Transverse colon (tissue), 4 donors: ENCODE results near the gene MCTP2. TPM values are rescaled to one million over a fixed set of nuclear protein-coding genes. Genes with fewer than 3 reads are reported as not detected.

Source experiments
- DNase-seq: peaks from one replicate; pipeline ENCODE4 v3.0.0-alpha.2; 2019
- H3K27ac ChIP-seq, 4 donors: fragments of 200-600 bp; sonication (generic); 2 replicates each; pipeline ENCODE4 v1.5.1; 2016 to 2018; ENCODE audit warnings: inconsistent platforms in 4 of 4
- H3K27me3 ChIP-seq: fragments of 200-600 bp; sonication (generic); 2 replicates; pipeline ENCODE4 v1.5.1; 2017; ENCODE audit warnings: inconsistent platforms
- H3K36me3 ChIP-seq, 4 donors: fragments of 200-600 bp; sonication (generic); 2 replicates each; pipeline ENCODE4 v1.5.1; 2017 to 2019; ENCODE audit warnings: inconsistent platforms in 4 of 4
- H3K4me1 ChIP-seq, 4 donors: fragments of 200-600 bp; sonication (generic); 2 replicates each; pipeline ENCODE4 v1.5.1; 2017 to 2020; ENCODE audit warnings: inconsistent platforms in 4 of 4
- H3K4me3 ChIP-seq, 4 donors: fragments of 200-600 bp; sonication (generic); 1 replicate in 1 of 4; 2 replicates in 3 of 4; pipeline versions ENCODE4 v1.5.1 to v1.6.1; 2017 to 2019; ENCODE audit warnings: inconsistent platforms in 4 of 4
- H3K9me3 ChIP-seq, 2 donors: fragments of 200-600 bp; sonication (generic); 2 replicates each; pipeline ENCODE4 v1.5.1; 2017 to 2019; ENCODE audit warnings: inconsistent platforms in 2 of 2
- EP300 ChIP-seq: sonication (generic); formaldehyde crosslinking; IDR thresholded peaks from one replicate; pipeline ENCODE4 v1.6.1; 2017; ENCODE audit warnings: antibody characterized with exemption, low read depth
- POLR2A ChIP-seq: fragments of 450-650 bp; IDR thresholded peaks from one replicate; pipeline ENCODE4 v1.6.1; 2016; ENCODE audit warnings: antibody characterized with exemption, mild to moderate bottlenecking, moderate library complexity
- POLR2AphosphoS5 ChIP-seq, 3 donors: sonication (generic); formaldehyde crosslinking; IDR thresholded peaks; one replicate each; pipeline ENCODE4 v1.6.1; 2016; ENCODE audit warnings: antibody characterized with exemption in 3 of 3
- WGBS, 2 donors: methylation state at CpG; one replicate each; pipeline ENCODE4 v1.1.5; 2018; ENCODE audit warnings: low coverage in 1 of 2; 5-methylcytosine and 5-hydroxymethylcytosine counted together
- in situ Hi-C, 4 donors: fragments of 200-750 bp; cut with MboI; loops; one replicate each; pipeline versions ENCODE4 v1.15.0 to v1.15.1; 2017; ENCODE audit warnings: low sequenced_read_pairs in 3 of 4, low pct_ligation_motif_present in 1 of 4, low pct_unique_long_range_greater_than_20kb in 1 of 4
- intact Hi-C: fragments of 100-400 bp; cut with DNase I; formaldehyde crosslinking; loops from one replicate; pipeline ENCODE4 v1.15.1; 2023; ENCODE audit warnings: low total_unique reads
- total RNA-seq, 4 donors: library from RNA; depleted of rRNA; stranded (reverse); fragments of >200 nt; gene quantifications; one replicate each; pipeline ENCODE4 v1.1.0, GENCODE V29; 2016
- TF ChIP-seq, protein P1 (sequence below), 5 experiments: fragments of 200-600 bp in 3 of 5; fragments of 450-650 bp in 2 of 5; sonication (generic) in 3 of 5; IDR thresholded peaks; 1 replicate in 2 of 5; 2 replicates in 3 of 5; pipeline ENCODE4 v1.5.1; 2016 to 2017; ENCODE audit warnings: antibody characterized with exemption in 5 of 5, inconsistent platforms in 3 of 5, mild to moderate bottlenecking in 2 of 5, moderate library complexity in 1 of 5

The MCTP2 gene
- total RNA-seq, 4 donors from 2014 or later, result 108 to 409 (median 144) TPM

DNA sequence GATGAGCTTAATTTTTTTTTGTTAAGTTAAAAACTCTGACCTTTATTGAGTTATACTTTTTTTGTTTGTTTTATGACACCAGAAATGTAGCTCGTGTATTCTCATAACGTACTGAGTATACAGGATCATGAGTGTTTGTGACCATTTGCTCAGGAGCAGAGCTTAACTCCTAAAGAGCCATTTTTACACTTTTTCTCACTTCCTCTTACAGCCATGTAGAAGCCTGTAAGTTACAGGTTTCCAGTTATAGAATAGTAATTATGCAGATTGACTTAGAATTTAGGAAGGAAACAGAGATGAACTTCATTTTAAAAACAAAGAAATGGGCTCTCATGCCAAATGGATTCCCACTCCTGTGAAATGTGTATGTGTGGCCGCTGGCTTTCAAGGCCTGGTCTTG is 151.7 kb downstream of the MCTP2 start:
- H3K27ac ChIP-seq, result no peak overlapping the region
- in situ Hi-C loops, result no loop called here

DNA sequence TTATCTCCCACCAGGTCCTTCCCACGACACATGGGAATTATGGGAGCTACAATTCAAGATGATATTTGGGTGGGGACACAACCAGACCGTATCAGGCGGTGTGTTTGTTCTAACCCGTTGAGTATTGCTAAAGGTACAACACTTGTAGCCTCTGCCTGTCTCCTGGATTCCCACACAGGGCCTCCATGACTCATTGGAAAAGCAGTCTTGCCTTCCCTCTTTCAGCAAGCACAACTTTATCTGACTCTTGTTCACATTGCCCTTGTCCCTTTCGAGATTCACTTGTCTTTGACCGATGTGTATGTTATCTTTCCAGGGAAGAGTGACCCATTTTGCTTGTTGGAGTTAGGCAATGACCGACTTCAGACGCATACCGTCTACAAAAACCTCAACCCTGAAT is 152.3 kb downstream of the MCTP2 start:
- in situ Hi-C loops (no loop called here), intact Hi-C loops (no loop called here)
- Histone ChIP-seq H3K4me1 (peaks cover 0 to 4% (median 0%) of the 10 kb centered on the region in 4 donors), H3K4me3 (no peak overlapping the region), H3K9me3 (no peaks in the 10 kb centered on the region), H3K36me3 (peaks cover 0 to 14% (median 5%) of the 10 kb centered on the region in 4 donors), H3K27ac (no peak overlapping the region), H3K27me3 (no peaks in the 10 kb centered on the region)
- WGBS, 2 donors, result 96 to 98% methylated on average over 8 to 9 of the region's 9 CpGs
- no peak for DNase-seq
- TF ChIP-seq POLR2A, result no peak
- TF ChIP-seq EP300, result no peak
- no peak for TF ChIP-seq POLR2AphosphoS5 (IDR thresholded peaks at IDR 0.05)
- TF ChIP-seq, protein P1, sequence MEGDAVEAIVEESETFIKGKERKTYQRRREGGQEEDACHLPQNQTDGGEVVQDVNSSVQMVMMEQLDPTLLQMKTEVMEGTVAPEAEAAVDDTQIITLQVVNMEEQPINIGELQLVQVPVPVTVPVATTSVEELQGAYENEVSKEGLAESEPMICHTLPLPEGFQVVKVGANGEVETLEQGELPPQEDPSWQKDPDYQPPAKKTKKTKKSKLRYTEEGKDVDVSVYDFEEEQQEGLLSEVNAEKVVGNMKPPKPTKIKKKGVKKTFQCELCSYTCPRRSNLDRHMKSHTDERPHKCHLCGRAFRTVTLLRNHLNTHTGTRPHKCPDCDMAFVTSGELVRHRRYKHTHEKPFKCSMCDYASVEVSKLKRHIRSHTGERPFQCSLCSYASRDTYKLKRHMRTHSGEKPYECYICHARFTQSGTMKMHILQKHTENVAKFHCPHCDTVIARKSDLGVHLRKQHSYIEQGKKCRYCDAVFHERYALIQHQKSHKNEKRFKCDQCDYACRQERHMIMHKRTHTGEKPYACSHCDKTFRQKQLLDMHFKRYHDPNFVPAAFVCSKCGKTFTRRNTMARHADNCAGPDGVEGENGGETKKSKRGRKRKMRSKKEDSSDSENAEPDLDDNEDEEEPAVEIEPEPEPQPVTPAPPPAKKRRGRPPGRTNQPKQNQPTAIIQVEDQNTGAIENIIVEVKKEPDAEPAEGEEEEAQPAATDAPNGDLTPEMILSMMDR (IDR thresholded peaks at IDR 0.05), result no peak

More for the DNA sequence above, 151.7 kb downstream of the MCTP2 start:
- Histone ChIP-seq H3K27me3 (no peaks in the 10 kb centered on the region), H3K4me3 (no peak overlapping the region), H3K36me3 (peaks cover 0 to 14% (median 5%) of the 10 kb centered on the region in 4 donors), H3K9me3 (no peaks in the 10 kb centered on the region), H3K4me1 (peaks cover 0 to 4% (median 0%) of the 10 kb centered on the region in 4 donors)
- intact Hi-C loops, result no loop called here
- no peak for DNase-seq
- WGBS, 2 donors, result 77 to 82% methylated on average over 3 of the region's 3 CpGs
- TF ChIP-seq EP300 (no peak), POLR2A (no peak), POLR2AphosphoS5 (IDR thresholded peaks at IDR 0.05) (no peak)
- TF ChIP-seq, protein P1 (IDR thresholded peaks at IDR 0.05), result no peak

DNA sequence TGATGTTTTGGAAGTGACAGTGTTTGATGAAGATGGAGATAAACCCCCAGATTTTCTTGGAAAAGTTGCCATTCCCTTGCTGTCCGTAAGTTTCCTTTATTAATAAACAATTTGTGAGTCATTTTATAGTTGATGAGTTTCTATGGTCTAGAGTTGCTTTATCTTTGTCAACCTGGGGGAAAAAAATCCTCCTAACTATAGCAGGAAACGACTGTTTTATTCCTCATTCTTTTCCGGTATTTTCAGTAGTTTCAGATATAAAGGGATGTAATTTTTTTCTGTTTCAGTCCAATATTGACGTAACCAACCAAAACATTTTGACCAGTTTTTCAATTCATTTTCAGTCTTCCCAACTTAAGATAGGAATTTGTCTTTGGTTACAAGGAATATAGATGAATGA is 154.1 kb downstream of the MCTP2 start:
- H3K9me3 ChIP-seq, result no peaks in the 10 kb centered on the region
- in situ Hi-C loops, result no loop called here
- 83 to 85% methylated on average over 4 of the region's 4 CpGs for WGBS, 2 donors
- H3K27me3 ChIP-seq, result no peaks in the 10 kb centered on the region
- TF ChIP-seq POLR2A, result no peak
- TF ChIP-seq EP300, result no peak
- no peak for TF ChIP-seq POLR2AphosphoS5 (IDR thresholded peaks at IDR 0.05)
- TF ChIP-seq, protein P1 (IDR thresholded peaks at IDR 0.05), result no peak
- no peak overlapping the region for H3K27ac ChIP-seq
- no peak for DNase-seq
- H3K4me3 ChIP-seq, result no peak overlapping the region
- intact Hi-C loops, result no loop called here
- H3K36me3 ChIP-seq, result peaks cover 0 to 14% (median 5%) of the 10 kb centered on the region in 4 donors
- H3K4me1 ChIP-seq, result peaks cover 0 to 4% (median 0%) of the 10 kb centered on the region in 4 donors

DNA sequence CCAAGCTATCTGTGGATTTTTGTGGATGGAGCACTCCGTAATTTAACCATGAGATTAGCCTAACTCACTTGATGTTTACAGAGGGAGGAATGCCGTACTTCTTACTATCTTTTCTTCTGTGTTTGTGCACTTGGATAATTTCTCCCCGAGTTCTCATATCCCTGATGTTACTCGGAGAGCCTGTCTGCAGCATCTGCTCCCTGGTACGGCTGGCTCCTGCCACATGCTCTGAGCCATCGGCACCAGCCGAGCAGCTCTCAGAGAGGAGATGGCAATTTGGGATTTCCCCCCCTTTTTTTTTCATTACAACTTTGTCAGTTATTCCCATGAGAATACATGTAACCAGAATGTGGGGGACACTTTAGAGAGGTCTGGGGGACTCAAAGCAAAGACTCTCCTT is 155.0 kb downstream of the MCTP2 start:
- H3K4me3 ChIP-seq, result no peak overlapping the region
- no peak for DNase-seq
- H3K27ac ChIP-seq, result no peak overlapping the region
- H3K9me3 ChIP-seq, result no peaks in the 10 kb centered on the region
- peaks cover 0 to 14% (median 5%) of the 10 kb centered on the region in 4 donors for H3K36me3 ChIP-seq
- peaks cover 0 to 4% (median 0%) of the 10 kb centered on the region in 4 donors for H3K4me1 ChIP-seq
- in situ Hi-C loops (no loop called here), intact Hi-C loops (no loop called here)
- 91 to 99% methylated on average over 7 of the region's 7 CpGs for WGBS, 2 donors
- no peaks in the 10 kb centered on the region for H3K27me3 ChIP-seq
- no peak for TF ChIP-seq POLR2A
- no peak for TF ChIP-seq POLR2AphosphoS5 (IDR thresholded peaks at IDR 0.05)
- TF ChIP-seq EP300, result no peak
- TF ChIP-seq, protein P1 (IDR thresholded peaks at IDR 0.05), result no peak
